ENCODE results near the gene EGR1.

DNA sequence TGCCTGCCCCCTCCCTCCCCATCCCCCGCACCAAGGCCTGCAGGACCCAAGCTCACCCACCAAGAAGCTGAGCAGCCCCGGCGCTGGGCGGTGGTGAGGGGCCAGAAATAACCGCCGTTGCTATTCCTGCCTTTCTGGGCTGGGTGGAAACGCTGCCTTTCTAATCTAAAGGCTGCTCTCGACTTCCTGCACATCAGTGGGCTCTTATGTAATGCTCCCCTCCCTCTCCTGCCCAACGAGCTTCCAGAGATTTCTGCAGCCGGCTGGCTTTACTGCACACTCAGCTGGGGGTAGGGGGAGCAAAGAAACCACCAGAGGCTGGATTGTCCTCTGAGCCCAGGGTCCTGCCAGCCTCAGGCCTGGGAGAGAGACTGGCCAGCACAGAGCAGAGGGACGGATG is 6.9 kb upstream of the EGR1 start:
- TF ChIP-seq, protein P1, sequence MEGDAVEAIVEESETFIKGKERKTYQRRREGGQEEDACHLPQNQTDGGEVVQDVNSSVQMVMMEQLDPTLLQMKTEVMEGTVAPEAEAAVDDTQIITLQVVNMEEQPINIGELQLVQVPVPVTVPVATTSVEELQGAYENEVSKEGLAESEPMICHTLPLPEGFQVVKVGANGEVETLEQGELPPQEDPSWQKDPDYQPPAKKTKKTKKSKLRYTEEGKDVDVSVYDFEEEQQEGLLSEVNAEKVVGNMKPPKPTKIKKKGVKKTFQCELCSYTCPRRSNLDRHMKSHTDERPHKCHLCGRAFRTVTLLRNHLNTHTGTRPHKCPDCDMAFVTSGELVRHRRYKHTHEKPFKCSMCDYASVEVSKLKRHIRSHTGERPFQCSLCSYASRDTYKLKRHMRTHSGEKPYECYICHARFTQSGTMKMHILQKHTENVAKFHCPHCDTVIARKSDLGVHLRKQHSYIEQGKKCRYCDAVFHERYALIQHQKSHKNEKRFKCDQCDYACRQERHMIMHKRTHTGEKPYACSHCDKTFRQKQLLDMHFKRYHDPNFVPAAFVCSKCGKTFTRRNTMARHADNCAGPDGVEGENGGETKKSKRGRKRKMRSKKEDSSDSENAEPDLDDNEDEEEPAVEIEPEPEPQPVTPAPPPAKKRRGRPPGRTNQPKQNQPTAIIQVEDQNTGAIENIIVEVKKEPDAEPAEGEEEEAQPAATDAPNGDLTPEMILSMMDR (IDR thresholded peaks at IDR 0.05), result no peak
- TF ChIP-seq POLR2A (IDR thresholded peaks at IDR 0.05) (no peak), POLR2AphosphoS5 (IDR thresholded peaks at IDR 0.05) (no peak), EP300 (IDR thresholded peaks at IDR 0.05) (no peak)

All from suprapubic skin (tissue), 4 donors.